ENCODE data around the gene BOLA3.

The BOLA3 gene

DNA sequence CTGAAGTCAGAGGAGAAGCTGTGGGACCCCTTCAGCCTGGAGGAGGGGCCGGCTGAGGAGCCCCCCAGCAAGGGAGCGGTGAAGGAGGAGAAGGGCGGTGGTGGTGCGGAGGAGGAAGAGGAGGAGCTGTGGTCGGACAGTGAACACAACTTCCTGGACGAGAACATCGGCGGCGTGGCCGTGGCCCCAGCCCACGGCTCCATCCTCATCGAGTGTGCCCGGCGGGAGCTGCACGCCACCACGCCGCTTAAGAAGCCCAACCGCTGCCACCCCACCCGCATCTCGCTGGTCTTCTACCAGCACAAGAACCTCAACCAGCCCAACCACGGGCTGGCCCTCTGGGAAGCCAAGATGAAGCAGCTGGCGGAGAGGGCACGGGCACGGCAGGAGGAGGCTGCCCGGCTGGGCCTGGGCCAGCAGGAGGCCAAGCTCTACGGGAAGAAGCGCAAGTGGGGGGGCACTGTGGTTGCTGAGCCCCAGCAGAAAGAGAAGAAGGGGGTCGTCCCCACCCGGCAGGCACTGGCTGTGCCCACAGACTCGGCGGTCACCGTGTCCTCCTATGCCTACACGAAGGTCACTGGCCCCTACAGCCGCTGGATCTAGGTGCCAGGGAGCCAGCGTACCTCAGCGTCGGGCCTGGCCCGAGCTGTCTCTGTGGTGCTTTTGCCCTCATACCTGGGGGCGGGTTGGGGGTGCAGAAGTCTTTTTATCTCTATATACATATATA, 46.0 kb downstream of the BOLA3 start:
- Histone ChIP-seq H3K9me3 (no peaks in the 10 kb centered on the region), H3K27me3 (no peaks in the 10 kb centered on the region), H3K27ac (no peak overlapping the region), H3K4me1 (ENCODE audit: control insufficient read depth in 1 of 2, insufficient read depth in 1 of 2, low read depth in 1 of 2, low read length in 1 of 2) (no peaks in the 10 kb centered on the region), H3K4me3 (ENCODE audit: low read depth in 1 of 2, low read length in 1 of 2) (no peak overlapping the region), H3K36me3 (peaks cover 81% of the 10 kb centered on the region)
- TF ChIP-seq, protein P1, sequence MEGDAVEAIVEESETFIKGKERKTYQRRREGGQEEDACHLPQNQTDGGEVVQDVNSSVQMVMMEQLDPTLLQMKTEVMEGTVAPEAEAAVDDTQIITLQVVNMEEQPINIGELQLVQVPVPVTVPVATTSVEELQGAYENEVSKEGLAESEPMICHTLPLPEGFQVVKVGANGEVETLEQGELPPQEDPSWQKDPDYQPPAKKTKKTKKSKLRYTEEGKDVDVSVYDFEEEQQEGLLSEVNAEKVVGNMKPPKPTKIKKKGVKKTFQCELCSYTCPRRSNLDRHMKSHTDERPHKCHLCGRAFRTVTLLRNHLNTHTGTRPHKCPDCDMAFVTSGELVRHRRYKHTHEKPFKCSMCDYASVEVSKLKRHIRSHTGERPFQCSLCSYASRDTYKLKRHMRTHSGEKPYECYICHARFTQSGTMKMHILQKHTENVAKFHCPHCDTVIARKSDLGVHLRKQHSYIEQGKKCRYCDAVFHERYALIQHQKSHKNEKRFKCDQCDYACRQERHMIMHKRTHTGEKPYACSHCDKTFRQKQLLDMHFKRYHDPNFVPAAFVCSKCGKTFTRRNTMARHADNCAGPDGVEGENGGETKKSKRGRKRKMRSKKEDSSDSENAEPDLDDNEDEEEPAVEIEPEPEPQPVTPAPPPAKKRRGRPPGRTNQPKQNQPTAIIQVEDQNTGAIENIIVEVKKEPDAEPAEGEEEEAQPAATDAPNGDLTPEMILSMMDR (IDR thresholded peaks at IDR 0.05): no peak

DNA sequence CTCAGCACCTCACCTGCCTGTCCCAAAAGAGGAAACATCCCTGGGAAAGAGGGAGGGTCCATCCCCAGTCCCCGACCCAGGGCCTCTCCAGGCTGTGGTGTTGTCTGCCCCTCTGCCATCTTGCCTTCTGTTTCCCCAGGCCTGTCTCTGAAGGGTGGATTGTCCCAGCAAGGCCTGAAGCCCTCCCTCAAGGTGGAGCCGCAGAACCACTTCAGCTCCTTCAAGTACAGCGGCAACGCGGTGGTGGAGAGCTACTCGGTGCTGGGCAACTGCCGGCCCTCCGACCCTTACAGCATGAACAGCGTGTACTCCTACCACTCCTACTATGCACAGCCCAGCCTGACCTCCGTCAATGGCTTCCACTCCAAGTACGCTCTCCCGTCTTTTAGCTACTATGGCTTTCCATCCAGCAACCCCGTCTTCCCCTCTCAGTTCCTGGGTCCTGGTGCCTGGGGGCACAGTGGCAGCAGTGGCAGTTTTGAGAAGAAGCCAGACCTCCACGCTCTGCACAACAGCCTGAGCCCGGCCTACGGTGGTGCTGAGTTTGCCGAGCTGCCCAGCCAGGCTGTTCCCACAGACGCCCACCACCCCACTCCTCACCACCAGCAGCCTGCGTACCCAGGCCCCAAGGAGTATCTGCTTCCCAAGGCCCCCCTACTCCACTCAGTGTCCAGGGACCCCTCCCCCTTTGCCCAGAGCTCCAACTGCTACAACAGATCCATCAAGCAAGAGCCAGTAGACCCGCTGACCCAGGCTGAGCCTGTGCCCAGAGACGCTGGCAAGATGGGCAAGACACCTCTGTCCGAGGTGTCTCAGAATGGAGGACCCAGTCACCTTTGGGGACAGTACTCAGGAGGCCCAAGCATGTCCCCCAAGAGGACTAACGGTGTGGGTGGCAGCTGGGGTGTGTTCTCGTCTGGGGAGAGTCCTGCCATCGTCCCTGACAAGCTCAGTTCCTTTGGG, 47.2 kb downstream of the BOLA3 start:
- Histone ChIP-seq H3K9me3 (no peaks in the 10 kb centered on the region), H3K4me3 (ENCODE audit: low read depth in 1 of 2, low read length in 1 of 2) (no peak overlapping the region), H3K36me3 (peaks cover 90% of the 10 kb centered on the region), H3K27me3 (no peaks in the 10 kb centered on the region), H3K4me1 (ENCODE audit: control insufficient read depth in 1 of 2, insufficient read depth in 1 of 2, low read depth in 1 of 2, low read length in 1 of 2) (no peaks in the 10 kb centered on the region), H3K27ac (no peak overlapping the region)
- TF ChIP-seq, protein P1 (IDR thresholded peaks at IDR 0.05): no peak

DNA sequence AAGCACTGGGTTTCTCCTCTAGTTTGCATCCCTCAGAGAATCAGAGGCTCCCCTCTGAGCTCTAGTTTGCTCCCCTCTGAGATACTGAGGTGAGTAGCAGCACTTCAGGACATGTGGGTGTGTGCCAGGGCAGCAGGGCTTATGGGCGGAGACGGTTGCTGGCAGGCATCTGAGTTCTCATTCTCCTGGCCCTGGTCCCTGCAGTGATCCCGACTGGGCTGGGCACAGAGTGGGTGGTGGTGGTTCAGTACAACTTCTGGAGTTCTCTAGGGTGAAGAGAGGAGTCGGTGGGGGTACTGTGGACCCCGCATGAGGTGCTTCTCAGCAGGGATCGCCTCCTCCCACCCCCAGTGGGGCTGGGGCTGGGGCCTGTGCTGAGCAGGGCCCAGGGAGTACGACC, 47.9 kb downstream of the BOLA3 start:
- peaks cover 90% of the 10 kb centered on the region for H3K36me3 ChIP-seq

DNA sequence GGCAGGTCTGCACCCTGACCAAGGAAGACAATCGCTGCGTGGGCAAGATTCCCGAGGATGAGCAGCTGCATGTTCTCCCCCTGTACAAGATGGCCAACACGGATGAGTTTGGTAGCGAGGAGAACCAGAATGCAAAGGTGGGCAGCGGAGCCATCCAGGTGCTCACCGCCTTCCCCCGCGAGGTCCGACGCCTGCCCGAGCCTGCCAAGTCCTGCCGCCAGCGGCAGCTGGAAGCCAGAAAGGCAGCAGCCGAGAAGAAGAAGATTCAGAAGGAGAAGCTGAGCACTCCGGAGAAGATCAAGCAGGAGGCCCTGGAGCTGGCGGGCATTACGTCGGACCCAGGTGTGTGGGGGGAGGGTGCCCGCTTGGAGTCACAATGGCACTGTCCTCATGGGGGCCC, 48.4 kb downstream of the BOLA3 start:
- Histone ChIP-seq H3K36me3 (peaks cover 90% of the 10 kb centered on the region), H3K9me3 (no peaks in the 10 kb centered on the region), H3K27me3 (no peaks in the 10 kb centered on the region), H3K4me1 (ENCODE audit: control insufficient read depth in 1 of 2, insufficient read depth in 1 of 2, low read depth in 1 of 2, low read length in 1 of 2) (no peaks in the 10 kb centered on the region), H3K4me3 (ENCODE audit: low read depth in 1 of 2, low read length in 1 of 2) (no peak overlapping the region), H3K27ac (no peak overlapping the region)
- TF ChIP-seq, protein P1 (IDR thresholded peaks at IDR 0.05): no peak

More for the DNA sequence above, 47.9 kb downstream of the BOLA3 start:
- Histone ChIP-seq H3K4me3 (ENCODE audit: low read depth in 1 of 2, low read length in 1 of 2) (no peak overlapping the region), H3K27ac (no peak overlapping the region), H3K4me1 (ENCODE audit: control insufficient read depth in 1 of 2, insufficient read depth in 1 of 2, low read depth in 1 of 2, low read length in 1 of 2) (no peaks in the 10 kb centered on the region), H3K9me3 (no peaks in the 10 kb centered on the region), H3K27me3 (no peaks in the 10 kb centered on the region)
- TF ChIP-seq, protein P1 (IDR thresholded peaks at IDR 0.05): no peak

DNA sequence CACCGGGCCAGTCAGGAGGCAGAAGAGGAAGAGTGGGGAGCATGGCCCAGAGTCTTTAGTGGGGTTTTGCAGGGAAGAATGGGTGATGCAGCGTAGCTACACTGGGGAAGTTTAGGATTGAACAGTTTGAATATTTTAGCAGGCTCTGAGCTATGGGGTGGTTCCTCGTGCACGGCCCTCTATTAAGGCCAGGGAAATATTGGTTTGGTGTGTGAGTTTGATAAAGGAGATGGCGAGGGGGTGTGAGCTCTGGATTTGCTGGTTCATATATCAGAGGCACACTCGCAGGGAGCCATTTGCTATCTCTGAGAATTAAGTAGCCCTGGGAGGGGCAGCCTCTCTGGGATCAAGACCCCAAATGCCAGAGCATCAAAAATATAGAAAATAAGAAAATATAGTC, 50.1 kb downstream of the BOLA3 start:
- H3K36me3 ChIP-seq: peaks cover 92% of the 10 kb centered on the region
- no peak overlapping the region for H3K4me3 ChIP-seq (ENCODE audit: low read depth in 1 of 2, low read length in 1 of 2)
- no peaks in the 10 kb centered on the region for H3K4me1 ChIP-seq (ENCODE audit: control insufficient read depth in 1 of 2, insufficient read depth in 1 of 2, low read depth in 1 of 2, low read length in 1 of 2)
- H3K27me3 ChIP-seq: no peaks in the 10 kb centered on the region
- H3K27ac ChIP-seq: no peak overlapping the region
- H3K9me3 ChIP-seq: no peaks in the 10 kb centered on the region
- TF ChIP-seq, protein P1 (IDR thresholded peaks at IDR 0.05): no peak

All from neutrophil (primary cell).